Fibroblast of peridontal ligament (primary cell): ENCODE data around the gene CARD6.
A peak's percentile ranks its signal among the peaks of the same experiment; 100 is the strongest.
"Not testable (repeated sequence)": the region's sequence is repeated elsewhere in the genome, so short reads cannot be mapped to it uniquely, and the experiment has no call there.

ENCODE experiments used
- DNase-seq: peaks from one replicate; pipeline ENCODE4 v3.0.0-alpha.2; 2010; ENCODE audit errors: extremely low read depth

Gene CARD6

GRCh38 chr5:40873286-40873880 is 32.2 kb downstream of the CARD6 start:
- no peak for DNase-seq

- no peak for DNase-seq
These were observed 34.8 kb downstream of the CARD6 start for GRCh38 chr5:40875958-40876357.

GRCh38 chr5:40877371-40877988 is 36.3 kb downstream of the CARD6 start:
- no peak for DNase-seq

- DNase-seq, result peak; percentile 71
These were observed 38.2 kb downstream of the CARD6 start for GRCh38 chr5:40879163-40879942.

GRCh38 chr5:40882291-40882690 is 41.1 kb downstream of the CARD6 start:
- no peak for DNase-seq

GRCh38 chr5:40883051-40883450 is 41.9 kb downstream of the CARD6 start:
- not testable (repeated sequence) for DNase-seq

- not testable (repeated sequence) for DNase-seq
These were observed 54.6 kb downstream of the CARD6 start for GRCh38 chr5:40895440-40896425.

- peak; percentile 89 for DNase-seq
These were observed 63.2 kb downstream of the CARD6 start for GRCh38 chr5:40904205-40904993.

- no peak for DNase-seq
These were observed 63.8 kb downstream of the CARD6 start for GRCh38 chr5:40904994-40905306.

GRCh38 chr5:40906351-40906751 is 65.2 kb downstream of the CARD6 start:
- DNase-seq, result peak; percentile 12

GRCh38 chr5:40909264-40909663 is 68.1 kb downstream of the CARD6 start, which contains the start of gene C7:
Gene C7, plus strand, starts transcription at chr5:40909497. Its CDS starts 114 bp downstream, at chr5:40909611.
- DNase-seq, result peak; percentile 4

GRCh38 chr5:40909723-40910122 is 68.6 kb downstream of the CARD6 start:
- no peak for DNase-seq
